ENCODE measurements around the gene C17orf58.
A peak's percentile ranks its signal among the peaks of the same experiment; 100 is the strongest.
"Not testable (repeated sequence)": the region's sequence is repeated elsewhere in the genome, so short reads cannot be mapped to it uniquely, and the experiment has no call there.

C17orf58 gene

DNA sequence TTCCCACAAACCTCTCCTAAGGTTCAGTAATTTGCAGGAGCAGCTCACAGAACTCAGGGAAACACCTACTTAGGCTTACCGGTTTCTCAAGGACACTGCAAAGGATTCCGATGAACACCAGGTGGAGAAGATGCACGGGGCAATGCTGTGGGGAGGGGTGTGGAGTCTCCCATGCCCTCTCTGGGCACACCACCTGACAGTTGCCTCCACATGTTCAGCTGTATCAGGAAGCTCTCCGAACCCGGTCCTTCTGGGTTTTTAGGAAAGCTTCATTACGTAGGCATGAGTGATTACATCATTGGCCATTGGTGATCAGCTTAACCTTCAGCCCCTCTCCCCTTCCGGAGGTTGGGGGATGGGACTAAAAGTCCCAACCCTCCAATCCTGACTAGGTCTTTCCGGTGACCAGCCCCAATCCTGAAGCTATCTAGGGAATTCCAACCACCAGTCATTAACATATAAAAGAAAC lies 21.6 kb downstream of the C17orf58 start:
- DNase-seq (ENCODE audit: low spot score), result no peak
- in situ Hi-C loops (cut with MboI; ENCODE audit: low sequenced_read_pairs, unreplicated experiment), result no loop called here
- TF ChIP-seq CTCF (IDR thresholded peaks at IDR 0.05; ENCODE audit: borderline replicate concordance, control extremely low read depth, extremely low read depth, insufficient read depth, missing control alignments), result no peak

GRCh38 chr17:67974185-67974584 lies 22.1 kb downstream of the C17orf58 start:
- no peak for DNase-seq (ENCODE audit: low spot score)
- in situ Hi-C loops (cut with MboI; ENCODE audit: low sequenced_read_pairs, unreplicated experiment), result no loop called here
- no peak for TF ChIP-seq CTCF (IDR thresholded peaks at IDR 0.05; ENCODE audit: borderline replicate concordance, control extremely low read depth, extremely low read depth, insufficient read depth, missing control alignments)

- DNase-seq (ENCODE audit: low spot score), result no peak
- no peak for TF ChIP-seq CTCF (IDR thresholded peaks at IDR 0.05; ENCODE audit: borderline replicate concordance, control extremely low read depth, extremely low read depth, insufficient read depth, missing control alignments)
- in situ Hi-C loops (cut with MboI; ENCODE audit: low sequenced_read_pairs, unreplicated experiment), result no loop called here
Measured at GRCh38 chr17:67970783-67971182, 25.5 kb downstream of the C17orf58 start.

DNA sequence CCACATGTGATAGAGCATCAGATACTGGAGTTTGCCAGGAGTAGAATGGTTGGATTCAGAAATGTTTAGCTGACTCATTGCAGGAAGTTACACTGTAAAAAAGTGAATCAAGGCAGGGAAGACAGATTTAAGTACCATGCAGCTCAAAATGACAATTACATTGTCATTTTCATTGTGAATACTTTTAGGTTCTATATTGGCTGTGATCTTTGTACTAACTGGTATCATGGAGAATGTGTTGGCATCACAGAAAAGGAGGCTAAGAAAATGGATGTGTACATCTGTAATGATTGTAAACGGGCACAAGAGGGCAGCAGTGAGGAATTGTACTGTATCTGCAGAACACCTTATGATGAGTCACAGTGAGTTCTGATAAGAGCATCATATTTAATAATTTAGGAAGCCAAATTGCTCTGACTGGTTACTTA lies 33.1 kb downstream of the C17orf58 start:
- in situ Hi-C loops (cut with MboI; ENCODE audit: low sequenced_read_pairs, unreplicated experiment), result not testable (repeated sequence)
- DNase-seq (ENCODE audit: low spot score), result peak; percentile 50
- TF ChIP-seq CTCF (IDR thresholded peaks at IDR 0.05; ENCODE audit: borderline replicate concordance, control extremely low read depth, extremely low read depth, insufficient read depth, missing control alignments), result peak; percentile 54

- DNase-seq (ENCODE audit: low spot score); in situ Hi-C loops (cut with MboI; ENCODE audit: low sequenced_read_pairs, unreplicated experiment): not testable (repeated sequence)
Measured at GRCh38 chr17:67962156-67962555, 34.1 kb downstream of the C17orf58 start.

- in situ Hi-C loops (cut with MboI; ENCODE audit: low sequenced_read_pairs, unreplicated experiment); DNase-seq (ENCODE audit: low spot score): not testable (repeated sequence)
Measured at GRCh38 chr17:67960276-67960675, 36.0 kb downstream of the C17orf58 start.

- no peak for TF ChIP-seq CTCF (IDR thresholded peaks at IDR 0.05; ENCODE audit: borderline replicate concordance, control extremely low read depth, extremely low read depth, insufficient read depth, missing control alignments)
- no peak for DNase-seq (ENCODE audit: low spot score)
- in situ Hi-C loops (cut with MboI; ENCODE audit: low sequenced_read_pairs, unreplicated experiment), result no loop called here
Measured at GRCh38 chr17:67959510-67959909, 36.8 kb downstream of the C17orf58 start.

DNA sequence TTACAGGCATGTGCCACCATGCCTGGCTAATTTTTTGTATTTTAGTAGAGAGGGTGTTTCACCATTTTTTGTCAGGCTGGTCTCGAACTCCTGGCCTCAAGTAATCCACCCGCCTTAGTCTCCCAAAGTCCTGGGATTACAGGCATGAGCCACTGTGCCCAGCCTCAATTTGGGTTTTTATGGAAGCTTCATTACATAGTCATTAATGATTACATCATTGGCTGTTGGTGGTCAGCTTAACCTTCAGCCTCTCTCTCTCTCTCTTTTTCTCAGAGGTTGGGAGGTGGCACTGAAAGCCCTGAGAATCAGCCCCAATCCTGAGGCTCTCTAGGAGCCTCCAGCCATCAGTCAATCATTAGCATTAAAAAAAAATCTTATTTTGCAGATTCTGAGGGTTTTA lies 45.3 kb downstream of the C17orf58 start:
- TF ChIP-seq CTCF (IDR thresholded peaks at IDR 0.05; ENCODE audit: borderline replicate concordance, control extremely low read depth, extremely low read depth, insufficient read depth, missing control alignments), result no peak
- in situ Hi-C loops (cut with MboI; ENCODE audit: low sequenced_read_pairs, unreplicated experiment), result no loop called here

More for the DNA sequence above, 45.3 kb downstream of the C17orf58 start:
- DNase-seq (ENCODE audit: low spot score), result no peak

Measured in GM13976 (cell line).